PC-9 (cell line): ENCODE data around the gene A4GALT.

Experiments
- CTCF ChIP-seq: fragments of 200-600 bp; sonication (generic); conservative IDR thresholded peaks from 2 replicates; pipeline ENCODE4 v1.6.1; 2017; ENCODE audit warnings: mixed run types, antibody characterized with exemption, mild to moderate bottlenecking, moderate library complexity
- EZH2 ChIP-seq: fragments of 200-600 bp; sonication (generic); IDR thresholded peaks from 2 replicates; pipeline ENCODE4 v1.8.0; 2017; ENCODE audit warnings: antibody characterized with exemption, low read depth

- TF ChIP-seq EZH2 (no peak), CTCF (no peak)
Measured at GRCh38 chr22:42700355-42700754, 20.3 kb downstream of the A4GALT start.
